SH-SY5Y (cell line): ENCODE measurements around the gene RALY.

Source experiments
- GATA2 ChIP-seq: IDR thresholded peaks from 2 replicates; pipeline ENCODE4 v1.6.1; 2011; ENCODE audit warnings: mild to moderate bottlenecking, low read depth, low read length
- GATA3 ChIP-seq: IDR thresholded peaks from 2 replicates; pipeline ENCODE4 v1.6.1; 2011; ENCODE audit warnings: low read depth, mild to moderate bottlenecking, low read length, moderate library complexity

DNA sequence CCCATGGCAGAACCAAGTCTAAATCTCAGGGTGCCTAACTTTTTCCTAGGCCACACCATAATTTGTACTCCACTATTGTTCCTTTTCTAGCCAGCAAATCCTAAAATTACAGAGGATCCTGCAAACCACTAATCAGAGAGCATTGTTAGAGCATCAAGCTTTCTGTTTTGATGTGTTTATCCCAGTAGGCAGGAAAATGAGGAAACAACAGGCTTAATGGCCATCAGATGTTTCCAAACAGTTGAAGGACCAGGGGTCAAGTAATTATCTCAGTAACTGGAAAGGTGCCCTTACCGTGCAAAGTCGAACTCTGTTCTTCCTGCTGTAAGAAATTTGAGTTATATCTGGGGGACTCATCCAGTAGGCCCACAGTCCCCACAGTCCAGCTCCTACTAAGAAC lies 58.7 kb downstream of the RALY start:
- TF ChIP-seq GATA2 (no peak), GATA3 (no peak)
